GM23338 (cell line): ENCODE data around the gene GADD45B. TPM values are rescaled to one million over a fixed set of nuclear protein-coding genes. Genes with fewer than 3 reads are reported as not detected.

Experiments
- ATAC-seq: fragments of 200-7000 bp; cut with Tn5 transposase; 3 replicates; pipeline ENCODE4 v1.9.1; 2020
- DNase-seq: peaks from one replicate; pipeline ENCODE4 v3.0.0-alpha.2; 2015; ENCODE audit warnings: low spot score
- H2AFZ ChIP-seq: fragments of 200-600 bp; sonication (generic); 2 replicates; pipeline ENCODE4 v1.8.0; 2016; ENCODE audit warnings: antibody characterized with exemption, mild to moderate bottlenecking, moderate library complexity
- H3F3A ChIP-seq: fragments of 200-600 bp; sonication (generic); replicated peaks from 2 replicates; pipeline ENCODE4 v1.8.0; 2017; ENCODE audit warnings: antibody characterized with exemption, mixed run types, low read depth
- H3K27ac ChIP-seq: fragments of 200-600 bp; sonication (generic); 2 replicates; pipeline ENCODE4 v1.6.1; 2016; ENCODE audit warnings: low read depth
- H3K27me3 ChIP-seq: fragments of 200-600 bp; sonication (generic); 2 replicates; pipeline ENCODE4 v1.8.0; 2016; ENCODE audit warnings: mild to moderate bottlenecking, mixed run types, moderate library complexity; ENCODE audit not compliant: insufficient read depth
- H3K36me3 ChIP-seq: fragments of 200-600 bp; sonication (generic); 2 replicates; pipeline ENCODE4 v1.8.0; 2016; ENCODE audit warnings: mild to moderate bottlenecking; ENCODE audit not compliant: insufficient read depth
- H3K4me1 ChIP-seq: fragments of 200-600 bp; sonication (generic); 2 replicates; pipeline ENCODE4 v1.8.0; 2016; ENCODE audit warnings: mild to moderate bottlenecking, moderate library complexity; ENCODE audit not compliant: insufficient read depth
- H3K4me2 ChIP-seq: fragments of 200-600 bp; sonication (generic); 2 replicates; pipeline ENCODE4 v1.7.1; 2017; ENCODE audit warnings: mixed run types
- H3K4me3 ChIP-seq: fragments of 200-600 bp; sonication (generic); 2 replicates; pipeline ENCODE4 v1.6.1; 2016; ENCODE audit warnings: mixed run types
- H3K79me2 ChIP-seq: fragments of 200-600 bp; sonication (generic); replicated peaks from 2 replicates; pipeline ENCODE4 v1.8.0; 2017; ENCODE audit warnings: mild to moderate bottlenecking; ENCODE audit not compliant: insufficient read depth
- H3K9me2 ChIP-seq: fragments of 200-600 bp; sonication (generic); 2 replicates; pipeline ENCODE4 v1.8.0; 2017; ENCODE audit not compliant: insufficient read depth
- H4K20me1 ChIP-seq: fragments of 200-600 bp; sonication (generic); replicated peaks from 2 replicates; pipeline ENCODE4 v1.8.0; 2017; ENCODE audit warnings: mild to moderate bottlenecking; ENCODE audit not compliant: insufficient read depth
- H3K27ac Mint-ChIP-seq: 2 replicates; pipeline ENCODE4 v1.8.0; 2020; ENCODE audit warnings: inconsistent platforms, mild to moderate bottlenecking, moderate library complexity, mixed read lengths
- H3K27me3 Mint-ChIP-seq: 3 replicates; pipeline ENCODE4 v1.8.0; 2022; ENCODE audit warnings: low read depth, mild to moderate bottlenecking, moderate library complexity, mixed read lengths, inconsistent platforms; ENCODE audit not compliant: insufficient read depth, poor library complexity
- H3K36me3 Mint-ChIP-seq: 3 replicates; pipeline ENCODE4 v1.8.0; 2021; ENCODE audit warnings: low read depth, mild to moderate bottlenecking, inconsistent platforms, moderate library complexity, mixed read lengths
- H3K4me1 Mint-ChIP-seq: 3 replicates; pipeline ENCODE4 v1.8.0; 2020; ENCODE audit warnings: mild to moderate bottlenecking, inconsistent platforms, mixed read lengths
- H3K4me3 Mint-ChIP-seq: 3 replicates; pipeline ENCODE4 v1.8.0; 2021; ENCODE audit warnings: moderate library complexity, mild to moderate bottlenecking, inconsistent platforms, mixed read lengths
- H3K9me3 Mint-ChIP-seq: 3 replicates; pipeline ENCODE4 v1.8.0; 2020; ENCODE audit warnings: moderate library complexity, mild to moderate bottlenecking, inconsistent platforms, mixed read lengths
- CREB1 ChIP-seq: fragments of 250-450 bp; sonication (Bioruptor Pico); IDR thresholded peaks from 2 replicates; pipeline ENCODE4 v1.5.0; 2020; ENCODE audit warnings: low read depth, mild to moderate bottlenecking, moderate library complexity
- EZH2 ChIP-seq: fragments of 200-600 bp; sonication (generic); IDR thresholded peaks from one replicate; pipeline ENCODE4 v1.8.0; 2017; ENCODE audit warnings: antibody characterized with exemption, mild to moderate bottlenecking, low read depth; ENCODE audit not compliant: unreplicated experiment
- EZH2phosphoT487 ChIP-seq: fragments of 200-600 bp; sonication (generic); IDR thresholded peaks from one replicate; pipeline ENCODE4 v1.8.1; 2018; ENCODE audit warnings: antibody characterized with exemption; ENCODE audit not compliant: unreplicated experiment
- JUNB ChIP-seq: IDR thresholded peaks from one replicate; pipeline ENCODE4 v1.6.1; 2016; ENCODE audit warnings: antibody characterized with exemption; ENCODE audit not compliant: unreplicated experiment
- NANOG ChIP-seq: IDR thresholded peaks from 2 replicates; pipeline ENCODE4 v1.6.1; 2016; ENCODE audit warnings: antibody characterized with exemption, borderline replicate concordance
- POLR2AphosphoS5 ChIP-seq: IDR thresholded peaks from 2 replicates; pipeline ENCODE4 v1.6.1; 2016; ENCODE audit warnings: antibody characterized with exemption, low read depth
- STAT1 ChIP-seq: IDR thresholded peaks from one replicate; pipeline ENCODE4 v1.6.1; 2016; ENCODE audit warnings: antibody characterized with exemption; ENCODE audit not compliant: unreplicated experiment
- ZNF114 ChIP-seq: fragments of 250-450 bp; sonication (Bioruptor Pico); IDR thresholded peaks from 2 replicates; pipeline ENCODE4 v1.5.0; 2020; ENCODE audit warnings: mild to moderate bottlenecking, moderate library complexity
- ZNF331 ChIP-seq: fragments of 250-450 bp; sonication (Bioruptor Pico); IDR thresholded peaks from 2 replicates; pipeline ENCODE4 v1.5.0; 2020; ENCODE audit warnings: low read depth, mild to moderate bottlenecking, moderate library complexity
- polyA plus RNA-seq: library from polyadenylated mRNA; unstranded; fragments of >200 nt; fragmentation: Nextera tagmentation; extraction: Ambion mirVana; gene quantifications from 2 replicates; pipeline ENCODE4 v1.2.1, GENCODE V29; 2016
- total RNA-seq: library from RNA; depleted of rRNA; stranded (reverse); fragments of >200 nt; shearing (Covaris generic); gene quantifications from 2 replicates; pipeline ENCODE4 v1.2.3, GENCODE V29; 2014
- TF ChIP-seq, protein P1 (sequence below): IDR thresholded peaks from 2 replicates; pipeline ENCODE4 v1.6.1; 2016; ENCODE audit warnings: antibody characterized with exemption
- TF ChIP-seq, protein P2 (sequence below): fragments of 250-450 bp; sonication (Bioruptor Pico); IDR thresholded peaks from 2 replicates; pipeline ENCODE4 v1.5.0; 2020; ENCODE audit warnings: mild to moderate bottlenecking, moderate library complexity
- TF ChIP-seq, protein P3 (sequence below): IDR thresholded peaks from one replicate; pipeline ENCODE4 v1.6.1; 2018; ENCODE audit warnings: antibody characterized with exemption; ENCODE audit not compliant: unreplicated experiment
- TF ChIP-seq, protein P4 (sequence below), 2 experiments: fragments of 200-600 bp in 1 of 2; sonication (generic) in 1 of 2; conservative IDR thresholded peaks; 2 replicates each; pipeline versions ENCODE4 v1.5.1 to v1.6.1; 2016 to 2017; ENCODE audit warnings: antibody characterized with exemption in 2 of 2, low read depth in 2 of 2, mild to moderate bottlenecking in 2 of 2, moderate library complexity in 1 of 2

The GADD45B gene
- total and polyA plus RNA-seq, 2 experiments from 2014 or later: 12.3 to 16.6 TPM

DNA sequence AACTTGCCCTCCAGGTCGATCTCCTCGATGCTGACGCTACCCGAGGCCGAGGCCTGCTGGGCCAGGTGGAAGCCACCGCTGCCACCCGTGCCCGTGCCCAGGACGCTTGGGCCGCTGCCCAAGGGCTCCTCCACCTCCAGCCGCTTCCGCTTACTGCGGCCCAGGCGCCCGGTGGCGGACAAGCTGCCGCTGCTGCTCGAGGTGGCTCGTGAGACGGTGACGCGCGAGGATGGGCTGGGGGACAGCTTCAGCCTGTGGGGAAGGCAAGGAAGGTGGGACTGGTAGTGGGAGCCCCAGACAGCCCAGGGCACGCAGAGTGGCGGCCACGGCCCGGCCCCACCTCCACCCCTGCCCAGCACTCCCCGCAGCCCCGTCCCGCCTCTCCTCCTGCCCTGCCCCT, 42.1 kb upstream of the GADD45B start:
- Histone ChIP-seq H3K4me3 (no peak overlapping the region), H3K36me3 (peaks cover 9% of the 10 kb centered on the region)

More for the DNA sequence above, 42.1 kb upstream of the GADD45B start:
- no peak overlapping the region for H2AFZ ChIP-seq
- peaks cover 10% of the 10 kb centered on the region for H3K27me3 Mint-ChIP-seq
- no peaks in the 10 kb centered on the region; the same call in 2 of the 3 replicates for H3K9me3 Mint-ChIP-seq
- peaks cover 10% of the 10 kb centered on the region for H3K4me1 Mint-ChIP-seq
- H3K27me3 ChIP-seq: no peaks in the 10 kb centered on the region
- H3K4me3 Mint-ChIP-seq: no peak overlapping the region
- H3K79me2 ChIP-seq: no peaks in the 10 kb centered on the region; the same call in 1 of the 2 replicates
- DNase-seq (no peak), ATAC-seq (no peak)
- peaks cover under 1% of the 10 kb centered on the region; the same call in 1 of the 2 replicates for H3K4me1 ChIP-seq
- TF ChIP-seq NANOG (no peak), ZNF331 (no peak), EZH2phosphoT487 (no peak), POLR2AphosphoS5 (no peak), JUNB (no peak), EZH2 (no peak), ZNF114 (CRISPR knock-in tag) (no peak), STAT1 (no peak), CREB1 (CRISPR knock-in tag) (no peak)
- TF ChIP-seq, protein P1, sequence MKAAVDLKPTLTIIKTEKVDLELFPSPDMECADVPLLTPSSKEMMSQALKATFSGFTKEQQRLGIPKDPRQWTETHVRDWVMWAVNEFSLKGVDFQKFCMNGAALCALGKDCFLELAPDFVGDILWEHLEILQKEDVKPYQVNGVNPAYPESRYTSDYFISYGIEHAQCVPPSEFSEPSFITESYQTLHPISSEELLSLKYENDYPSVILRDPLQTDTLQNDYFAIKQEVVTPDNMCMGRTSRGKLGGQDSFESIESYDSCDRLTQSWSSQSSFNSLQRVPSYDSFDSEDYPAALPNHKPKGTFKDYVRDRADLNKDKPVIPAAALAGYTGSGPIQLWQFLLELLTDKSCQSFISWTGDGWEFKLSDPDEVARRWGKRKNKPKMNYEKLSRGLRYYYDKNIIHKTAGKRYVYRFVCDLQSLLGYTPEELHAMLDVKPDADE: no peak
- TF ChIP-seq, protein P2, sequence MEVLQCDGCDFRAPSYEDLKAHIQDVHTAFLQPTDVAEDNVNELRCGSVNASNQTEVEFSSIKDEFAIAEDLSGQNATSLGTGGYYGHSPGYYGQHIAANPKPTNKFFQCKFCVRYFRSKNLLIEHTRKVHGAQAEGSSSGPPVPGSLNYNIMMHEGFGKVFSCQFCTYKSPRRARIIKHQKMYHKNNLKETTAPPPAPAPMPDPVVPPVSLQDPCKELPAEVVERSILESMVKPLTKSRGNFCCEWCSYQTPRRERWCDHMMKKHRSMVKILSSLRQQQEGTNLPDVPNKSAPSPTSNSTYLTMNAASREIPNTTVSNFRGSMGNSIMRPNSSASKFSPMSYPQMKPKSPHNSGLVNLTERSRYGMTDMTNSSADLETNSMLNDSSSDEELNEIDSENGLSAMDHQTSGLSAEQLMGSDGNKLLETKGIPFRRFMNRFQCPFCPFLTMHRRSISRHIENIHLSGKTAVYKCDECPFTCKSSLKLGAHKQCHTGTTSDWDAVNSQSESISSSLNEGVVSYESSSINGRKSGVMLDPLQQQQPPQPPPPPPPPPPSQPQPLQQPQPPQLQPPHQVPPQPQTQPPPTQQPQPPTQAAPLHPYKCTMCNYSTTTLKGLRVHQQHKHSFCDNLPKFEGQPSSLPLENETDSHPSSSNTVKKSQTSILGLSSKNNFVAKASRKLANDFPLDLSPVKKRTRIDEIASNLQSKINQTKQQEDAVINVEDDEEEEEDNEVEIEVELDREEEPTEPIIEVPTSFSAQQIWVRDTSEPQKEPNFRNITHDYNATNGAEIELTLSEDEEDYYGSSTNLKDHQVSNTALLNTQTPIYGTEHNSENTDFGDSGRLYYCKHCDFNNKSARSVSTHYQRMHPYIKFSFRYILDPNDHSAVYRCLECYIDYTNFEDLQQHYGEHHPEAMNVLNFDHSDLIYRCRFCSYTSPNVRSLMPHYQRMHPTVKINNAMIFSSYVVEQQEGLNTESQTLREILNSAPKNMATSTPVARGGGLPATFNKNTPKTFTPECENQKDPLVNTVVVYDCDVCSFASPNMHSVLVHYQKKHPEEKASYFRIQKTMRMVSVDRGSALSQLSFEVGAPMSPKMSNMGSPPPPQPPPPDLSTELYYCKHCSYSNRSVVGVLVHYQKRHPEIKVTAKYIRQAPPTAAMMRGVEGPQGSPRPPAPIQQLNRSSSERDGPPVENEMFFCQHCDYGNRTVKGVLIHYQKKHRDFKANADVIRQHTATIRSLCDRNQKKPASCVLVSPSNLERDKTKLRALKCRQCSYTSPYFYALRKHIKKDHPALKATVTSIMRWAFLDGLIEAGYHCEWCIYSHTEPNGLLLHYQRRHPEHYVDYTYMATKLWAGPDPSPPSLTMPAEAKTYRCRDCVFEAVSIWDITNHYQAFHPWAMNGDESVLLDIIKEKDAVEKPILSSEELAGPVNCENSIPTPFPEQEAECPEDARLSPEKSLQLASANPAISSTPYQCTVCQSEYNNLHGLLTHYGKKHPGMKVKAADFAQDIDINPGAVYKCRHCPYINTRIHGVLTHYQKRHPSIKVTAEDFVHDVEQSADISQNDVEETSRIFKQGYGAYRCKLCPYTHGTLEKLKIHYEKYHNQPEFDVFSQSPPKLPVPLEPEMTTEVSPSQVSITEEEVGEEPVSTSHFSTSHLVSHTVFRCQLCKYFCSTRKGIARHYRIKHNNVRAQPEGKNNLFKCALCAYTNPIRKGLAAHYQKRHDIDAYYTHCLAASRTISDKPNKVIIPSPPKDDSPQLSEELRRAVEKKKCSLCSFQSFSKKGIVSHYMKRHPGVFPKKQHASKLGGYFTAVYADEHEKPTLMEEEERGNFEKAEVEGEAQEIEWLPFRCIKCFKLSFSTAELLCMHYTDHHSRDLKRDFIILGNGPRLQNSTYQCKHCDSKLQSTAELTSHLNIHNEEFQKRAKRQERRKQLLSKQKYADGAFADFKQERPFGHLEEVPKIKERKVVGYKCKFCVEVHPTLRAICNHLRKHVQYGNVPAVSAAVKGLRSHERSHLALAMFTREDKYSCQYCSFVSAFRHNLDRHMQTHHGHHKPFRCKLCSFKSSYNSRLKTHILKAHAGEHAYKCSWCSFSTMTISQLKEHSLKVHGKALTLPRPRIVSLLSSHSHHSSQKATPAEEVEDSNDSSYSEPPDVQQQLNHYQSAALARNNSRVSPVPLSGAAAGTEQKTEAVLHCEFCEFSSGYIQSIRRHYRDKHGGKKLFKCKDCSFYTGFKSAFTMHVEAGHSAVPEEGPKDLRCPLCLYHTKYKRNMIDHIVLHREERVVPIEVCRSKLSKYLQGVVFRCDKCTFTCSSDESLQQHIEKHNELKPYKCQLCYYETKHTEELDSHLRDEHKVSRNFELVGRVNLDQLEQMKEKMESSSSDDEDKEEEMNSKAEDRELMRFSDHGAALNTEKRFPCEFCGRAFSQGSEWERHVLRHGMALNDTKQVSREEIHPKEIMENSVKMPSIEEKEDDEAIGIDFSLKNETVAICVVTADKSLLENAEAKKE: no peak
- TF ChIP-seq, protein P3, sequence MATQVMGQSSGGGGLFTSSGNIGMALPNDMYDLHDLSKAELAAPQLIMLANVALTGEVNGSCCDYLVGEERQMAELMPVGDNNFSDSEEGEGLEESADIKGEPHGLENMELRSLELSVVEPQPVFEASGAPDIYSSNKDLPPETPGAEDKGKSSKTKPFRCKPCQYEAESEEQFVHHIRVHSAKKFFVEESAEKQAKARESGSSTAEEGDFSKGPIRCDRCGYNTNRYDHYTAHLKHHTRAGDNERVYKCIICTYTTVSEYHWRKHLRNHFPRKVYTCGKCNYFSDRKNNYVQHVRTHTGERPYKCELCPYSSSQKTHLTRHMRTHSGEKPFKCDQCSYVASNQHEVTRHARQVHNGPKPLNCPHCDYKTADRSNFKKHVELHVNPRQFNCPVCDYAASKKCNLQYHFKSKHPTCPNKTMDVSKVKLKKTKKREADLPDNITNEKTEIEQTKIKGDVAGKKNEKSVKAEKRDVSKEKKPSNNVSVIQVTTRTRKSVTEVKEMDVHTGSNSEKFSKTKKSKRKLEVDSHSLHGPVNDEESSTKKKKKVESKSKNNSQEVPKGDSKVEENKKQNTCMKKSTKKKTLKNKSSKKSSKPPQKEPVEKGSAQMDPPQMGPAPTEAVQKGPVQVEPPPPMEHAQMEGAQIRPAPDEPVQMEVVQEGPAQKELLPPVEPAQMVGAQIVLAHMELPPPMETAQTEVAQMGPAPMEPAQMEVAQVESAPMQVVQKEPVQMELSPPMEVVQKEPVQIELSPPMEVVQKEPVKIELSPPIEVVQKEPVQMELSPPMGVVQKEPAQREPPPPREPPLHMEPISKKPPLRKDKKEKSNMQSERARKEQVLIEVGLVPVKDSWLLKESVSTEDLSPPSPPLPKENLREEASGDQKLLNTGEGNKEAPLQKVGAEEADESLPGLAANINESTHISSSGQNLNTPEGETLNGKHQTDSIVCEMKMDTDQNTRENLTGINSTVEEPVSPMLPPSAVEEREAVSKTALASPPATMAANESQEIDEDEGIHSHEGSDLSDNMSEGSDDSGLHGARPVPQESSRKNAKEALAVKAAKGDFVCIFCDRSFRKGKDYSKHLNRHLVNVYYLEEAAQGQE: no peak
- TF ChIP-seq, protein P4, sequence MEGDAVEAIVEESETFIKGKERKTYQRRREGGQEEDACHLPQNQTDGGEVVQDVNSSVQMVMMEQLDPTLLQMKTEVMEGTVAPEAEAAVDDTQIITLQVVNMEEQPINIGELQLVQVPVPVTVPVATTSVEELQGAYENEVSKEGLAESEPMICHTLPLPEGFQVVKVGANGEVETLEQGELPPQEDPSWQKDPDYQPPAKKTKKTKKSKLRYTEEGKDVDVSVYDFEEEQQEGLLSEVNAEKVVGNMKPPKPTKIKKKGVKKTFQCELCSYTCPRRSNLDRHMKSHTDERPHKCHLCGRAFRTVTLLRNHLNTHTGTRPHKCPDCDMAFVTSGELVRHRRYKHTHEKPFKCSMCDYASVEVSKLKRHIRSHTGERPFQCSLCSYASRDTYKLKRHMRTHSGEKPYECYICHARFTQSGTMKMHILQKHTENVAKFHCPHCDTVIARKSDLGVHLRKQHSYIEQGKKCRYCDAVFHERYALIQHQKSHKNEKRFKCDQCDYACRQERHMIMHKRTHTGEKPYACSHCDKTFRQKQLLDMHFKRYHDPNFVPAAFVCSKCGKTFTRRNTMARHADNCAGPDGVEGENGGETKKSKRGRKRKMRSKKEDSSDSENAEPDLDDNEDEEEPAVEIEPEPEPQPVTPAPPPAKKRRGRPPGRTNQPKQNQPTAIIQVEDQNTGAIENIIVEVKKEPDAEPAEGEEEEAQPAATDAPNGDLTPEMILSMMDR (conservative IDR thresholded peaks at IDR 0.05; ENCODE audit: low read depth in 2 of 2): no peak
- no peaks in the 10 kb centered on the region for H3K9me2 ChIP-seq
- peaks cover 52% of the 10 kb centered on the region for H3K36me3 Mint-ChIP-seq
- peaks cover 15% of the 10 kb centered on the region; the same call in 1 of the 2 replicates for H3F3A ChIP-seq
- no peak overlapping the region for H3K4me2 ChIP-seq
- H3K27ac Mint-ChIP-seq: no peak overlapping the region
- no peak overlapping the region for H3K27ac ChIP-seq
- no peaks in the 10 kb centered on the region; the same call in 1 of the 2 replicates for H4K20me1 ChIP-seq
